ENCODE measurements around the gene CRK. TPM values are rescaled to one million over a fixed set of nuclear protein-coding genes. Genes with fewer than 3 reads are reported as not detected.

Gene CRK
- total RNA-seq, 1 donor from 2014 or later, result 162 TPM

GRCh38 chr17:1485423-1486376 lies 29.7 kb upstream of the CRK start:
- peak; percentile 58 for DNase-seq

GRCh38 chr17:1484676-1485422 lies 28.8 kb upstream of the CRK start:
- peak; percentile 54 for DNase-seq

- no peak for DNase-seq
These were observed 28.1 kb upstream of the CRK start for GRCh38 chr17:1484060-1484535.

- no peak for DNase-seq
These were observed 26.6 kb upstream of the CRK start for GRCh38 chr17:1482680-1483079.

- DNase-seq, result no peak
These were observed 25.7 kb upstream of the CRK start for GRCh38 chr17:1481736-1482135.

- DNase-seq, result no peak
These were observed 24.9 kb upstream of the CRK start for GRCh38 chr17:1480747-1481465.

GRCh38 chr17:1478418-1478817 lies 22.4 kb upstream of the CRK start:
- DNase-seq, result no peak

GRCh38 chr17:1475321-1475854 lies 19.4 kb upstream of the CRK start:
- no peak for DNase-seq

- peak; percentile 54 for DNase-seq
These were observed 18.6 kb upstream of the CRK start for GRCh38 chr17:1474402-1475189.

GRCh38 chr17:1473841-1474240 lies 17.8 kb upstream of the CRK start:
- no peak for DNase-seq

GRCh38 chr17:1473170-1473569 lies 17.1 kb upstream of the CRK start:
- DNase-seq, result no peak

- DNase-seq, result no peak
These were observed 16.1 kb upstream of the CRK start for GRCh38 chr17:1471911-1472821.

GRCh38 chr17:1471490-1471889 lies 15.5 kb upstream of the CRK start:
- no peak for DNase-seq

- no peak for DNase-seq
These were observed 14.9 kb upstream of the CRK start for GRCh38 chr17:1470755-1471462.

- no peak for DNase-seq
These were observed 14.2 kb upstream of the CRK start for GRCh38 chr17:1470071-1470754.

- DNase-seq, result no peak
These were observed 13.3 kb upstream of the CRK start for GRCh38 chr17:1469231-1469852.

- DNase-seq, result no peak
These were observed 12.0 kb upstream of the CRK start for GRCh38 chr17:1467898-1468492.

- no peak for DNase-seq
These were observed 11.2 kb upstream of the CRK start for GRCh38 chr17:1467258-1467657.

- no peak for DNase-seq
These were observed 8.2 kb upstream of the CRK start for GRCh38 chr17:1464186-1464585.

Measured in dermis blood vessel endothelial cell (primary cell).